Stimulated activated naive CD4-positive, alpha-beta T cell treated with Interleukin-2 at 50 U/mL for 16 hours (primary cell): ENCODE results near the gene FGF19.

Experiments
- DNase-seq: peaks from one replicate; lab custom pipeline; 2025; lab: John Stamatoyannopoulos, UW

The FGF19 gene

GRCh38 chr11:69716891-69717747, 13.3 kb upstream of the FGF19 start:
- no peak for DNase-seq

GRCh38 chr11:69716099-69716498, 12.3 kb upstream of the FGF19 start:
- no peak for DNase-seq

GRCh38 chr11:69715446-69715845, 11.6 kb upstream of the FGF19 start:
- DNase-seq, result no peak

- no peak for DNase-seq
Measured at GRCh38 chr11:69711822-69712801, 8.3 kb upstream of the FGF19 start.

- no peak for DNase-seq
Measured at GRCh38 chr11:69708736-69709401, 5.0 kb upstream of the FGF19 start.

- DNase-seq, result no peak
Measured at GRCh38 chr11:69707176-69707575, 3.4 kb upstream of the FGF19 start.

- DNase-seq, result no peak
Measured at GRCh38 chr11:69705901-69706787, 2.3 kb upstream of the FGF19 start.

GRCh38 chr11:69705351-69705811, 1.6 kb upstream of the FGF19 start:
- no peak for DNase-seq

GRCh38 chr11:69704508-69705253, 859 bp upstream of the FGF19 start:
- no peak for DNase-seq

GRCh38 chr11:69703453-69703767, 412 bp downstream of the FGF19 start:
- no peak for DNase-seq

GRCh38 chr11:69702769-69703452, 911 bp downstream of the FGF19 start:
- DNase-seq, result no peak

- DNase-seq, result no peak
Measured at GRCh38 chr11:69702239-69702691, 1.6 kb downstream of the FGF19 start.

- no peak for DNase-seq
Measured at GRCh38 chr11:69700278-69701140, 3.3 kb downstream of the FGF19 start.

- DNase-seq, result no peak
Measured at GRCh38 chr11:69699213-69699612, 4.6 kb downstream of the FGF19 start.

- no peak for DNase-seq
Measured at GRCh38 chr11:69698362-69698761, 5.5 kb downstream of the FGF19 start.

- DNase-seq, result no peak
Measured at GRCh38 chr11:69697861-69698260, 6.0 kb downstream of the FGF19 start.

- DNase-seq, result no peak
Measured at GRCh38 chr11:69697469-69697843, 6.4 kb downstream of the FGF19 start.

GRCh38 chr11:69696749-69697468, 6.9 kb downstream of the FGF19 start:
- DNase-seq, result no peak
